Stimulated activated CD4-positive, alpha-beta T cell treated with anti-CD3 and anti-CD28 coated beads, Interleukin-1b, Interleukin-23, amount 100 ng/mL, for 24 hours (primary cell): ENCODE results near the gene LOXL1.
"Not testable (repeated sequence)": the region's sequence is repeated elsewhere in the genome, so short reads cannot be mapped to it uniquely, and the experiment has no call there.

Experiments
- DNase-seq, 4 experiments: peaks; one replicate each; pipeline ENCODE4 v3.0.0-alpha.2; 2020; ENCODE audit warnings: low read depth in 4 of 4, low spot score in 1 of 4

The LOXL1 gene

GRCh38 chr15:73951601-73952000, 25.3 kb downstream of the LOXL1 start:
- DNase-seq: no peak

GRCh38 chr15:73952171-73952912, 26.1 kb downstream of the LOXL1 start:
- DNase-seq: no peak

GRCh38 chr15:73952913-73953750, 26.9 kb downstream of the LOXL1 start:
- DNase-seq: no peak

- no peak for DNase-seq
Measured at GRCh38 chr15:73954188-73955145, 28.2 kb downstream of the LOXL1 start.

GRCh38 chr15:73955326-73955725, 29.1 kb downstream of the LOXL1 start:
- DNase-seq: no peak

- no peak for DNase-seq
Measured at GRCh38 chr15:73955861-73956742, 29.8 kb downstream of the LOXL1 start.

GRCh38 chr15:73956743-73957135, 30.5 kb downstream of the LOXL1 start:
- DNase-seq: no peak

GRCh38 chr15:73957276-73957675, 31.0 kb downstream of the LOXL1 start:
- no peak for DNase-seq

- no peak for DNase-seq
Measured at GRCh38 chr15:73957785-73958184, 31.5 kb downstream of the LOXL1 start.

GRCh38 chr15:73959012-73959581, 32.8 kb downstream of the LOXL1 start:
- DNase-seq: no peak

GRCh38 chr15:73959801-73960200, 33.5 kb downstream of the LOXL1 start:
- no peak for DNase-seq

GRCh38 chr15:73960472-73961070, 34.3 kb downstream of the LOXL1 start:
- not testable (repeated sequence) for DNase-seq

- DNase-seq: no peak
Measured at GRCh38 chr15:73962433-73962832, 36.2 kb downstream of the LOXL1 start.

- DNase-seq: peak; percentile 64 to 89 (median 74)
Measured at GRCh38 chr15:73964736-73965093, 38.5 kb downstream of the LOXL1 start.

GRCh38 chr15:73965094-73965757, 39.0 kb downstream of the LOXL1 start:
- DNase-seq: peak in 2 of 4 experiments; percentile 49 to 56

GRCh38 chr15:73965758-73966113, 39.5 kb downstream of the LOXL1 start:
- no peak for DNase-seq

GRCh38 chr15:73968461-73968860, 42.2 kb downstream of the LOXL1 start:
- DNase-seq: no peak

GRCh38 chr15:73969151-73969759, 43.0 kb downstream of the LOXL1 start:
- no peak for DNase-seq
